ENCODE data around the gene MSI2. TPM values are rescaled to one million over a fixed set of nuclear protein-coding genes. Genes with fewer than 3 reads are reported as not detected.

MSI2 gene
- total and polyA plus RNA-seq, 2 experiments from 2014 or later: 4.3 to 17.9 TPM

GRCh38 chr17:57559226-57559625, 302.9 kb downstream of the MSI2 start:
- no peaks in the 10 kb centered on the region for H4K20me1 ChIP-seq (ENCODE audit: insufficient read depth)
- TF ChIP-seq EZH2phosphoT487 (IDR thresholded peaks at IDR 0.05; ENCODE audit: insufficient read depth, low read depth): no peak
- no peak for TF ChIP-seq EZH2 (IDR thresholded peaks at IDR 0.05; ENCODE audit: insufficient read depth, poor library complexity, severe bottlenecking)
- no peaks in the 10 kb centered on the region for H3K9me3 ChIP-seq (ENCODE audit: low read depth)
- H3K27me3 ChIP-seq (replicated peaks; ENCODE audit: insufficient read depth): no peaks in the 10 kb centered on the region
- WGBS, 2 experiments (ENCODE audit: low coverage in 1 of 2, low lambda C conversion rate in 2 of 2, missing lambda C conversion rate in 2 of 2): 76 to 81% methylated on average over 7 of the region's 7 CpGs
- H3K79me2 ChIP-seq (ENCODE audit: insufficient read depth): no peaks in the 10 kb centered on the region
- H2AFZ ChIP-seq: no peak overlapping the region
- H3K4me1 ChIP-seq (ENCODE audit: insufficient read depth): peaks cover 9% of the 10 kb centered on the region
- no peak overlapping the region for H3K4me2 ChIP-seq (ENCODE audit: unreplicated experiment)
- in situ Hi-C loops (cut with MboI): no loop called here
- no peak overlapping the region for H3K4me3 ChIP-seq
- no peaks in the 10 kb centered on the region for H3K36me3 ChIP-seq (ENCODE audit: low read depth)
- H3K9ac ChIP-seq: no peak overlapping the region
- H3K27ac ChIP-seq: no peak overlapping the region
- H3F3A ChIP-seq (ENCODE audit: insufficient read depth): no peaks in the 10 kb centered on the region
- H3K9me2 ChIP-seq (ENCODE audit: insufficient read depth): no peaks in the 10 kb centered on the region
- DNase-seq: no peak

GRCh38 chr17:57559634-57560318, 303.5 kb downstream of the MSI2 start:
- Histone ChIP-seq H3K27me3 (replicated peaks; ENCODE audit: insufficient read depth) (no peaks in the 10 kb centered on the region), H3K4me2 (ENCODE audit: unreplicated experiment) (no peak overlapping the region), H3K79me2 (ENCODE audit: insufficient read depth) (no peaks in the 10 kb centered on the region), H3K27ac (no peak overlapping the region), H3K4me3 (no peak overlapping the region), H3K9ac (no peak overlapping the region), H3K36me3 (ENCODE audit: low read depth) (no peaks in the 10 kb centered on the region), H3K4me1 (ENCODE audit: insufficient read depth) (peaks cover 9% of the 10 kb centered on the region), H2AFZ (no peak overlapping the region), H3K9me3 (ENCODE audit: low read depth) (no peaks in the 10 kb centered on the region), H3F3A (ENCODE audit: insufficient read depth) (no peaks in the 10 kb centered on the region), H4K20me1 (ENCODE audit: insufficient read depth) (no peaks in the 10 kb centered on the region), H3K9me2 (ENCODE audit: insufficient read depth) (no peaks in the 10 kb centered on the region)
- DNase-seq: no peak
- 35 to 36% methylated on average over 14 of the region's 14 CpGs for WGBS, 2 experiments (ENCODE audit: low coverage in 1 of 2, low lambda C conversion rate in 2 of 2, missing lambda C conversion rate in 2 of 2)
- TF ChIP-seq EZH2phosphoT487 (IDR thresholded peaks at IDR 0.05; ENCODE audit: insufficient read depth, low read depth) (no peak), EZH2 (IDR thresholded peaks at IDR 0.05; ENCODE audit: insufficient read depth, poor library complexity, severe bottlenecking) (no peak)
- in situ Hi-C loops (cut with MboI): no loop called here

GRCh38 chr17:57560319-57560705, 304.0 kb downstream of the MSI2 start:
- Histone ChIP-seq H3K4me3 (no peak overlapping the region), H3K36me3 (ENCODE audit: low read depth) (no peaks in the 10 kb centered on the region), H3K79me2 (ENCODE audit: insufficient read depth) (no peaks in the 10 kb centered on the region), H2AFZ (no peak overlapping the region), H3K4me2 (ENCODE audit: unreplicated experiment) (no peak overlapping the region), H3K4me1 (ENCODE audit: insufficient read depth) (peaks cover 9% of the 10 kb centered on the region), H3K27me3 (replicated peaks; ENCODE audit: insufficient read depth) (no peaks in the 10 kb centered on the region), H3K27ac (no peak overlapping the region), H3F3A (ENCODE audit: insufficient read depth) (no peaks in the 10 kb centered on the region), H3K9ac (no peak overlapping the region), H3K9me2 (ENCODE audit: insufficient read depth) (no peaks in the 10 kb centered on the region), H3K9me3 (ENCODE audit: low read depth) (no peaks in the 10 kb centered on the region), H4K20me1 (ENCODE audit: insufficient read depth) (no peaks in the 10 kb centered on the region)
- WGBS, 2 experiments (ENCODE audit: low coverage in 1 of 2, low lambda C conversion rate in 2 of 2, missing lambda C conversion rate in 2 of 2): 53 to 57% methylated on average over 4 of the region's 4 CpGs
- no peak for DNase-seq
- in situ Hi-C loops (cut with MboI): no loop called here
- TF ChIP-seq EZH2 (IDR thresholded peaks at IDR 0.05; ENCODE audit: insufficient read depth, poor library complexity, severe bottlenecking) (no peak), EZH2phosphoT487 (IDR thresholded peaks at IDR 0.05; ENCODE audit: insufficient read depth, low read depth) (no peak)

GRCh38 chr17:57561072-57561861, 304.9 kb downstream of the MSI2 start:
- in situ Hi-C loops (cut with MboI): no loop called here
- H3K4me3 ChIP-seq: no peak overlapping the region
- H3K27ac ChIP-seq: no peak overlapping the region
- no peak for DNase-seq
- peaks cover 9% of the 10 kb centered on the region for H3K4me1 ChIP-seq (ENCODE audit: insufficient read depth)
- H3K9me3 ChIP-seq (ENCODE audit: low read depth): no peaks in the 10 kb centered on the region
- no peak overlapping the region for H2AFZ ChIP-seq
- H3F3A ChIP-seq (ENCODE audit: insufficient read depth): no peaks in the 10 kb centered on the region
- 95 to 97% methylated on average over 12 of the region's 12 CpGs for WGBS, 2 experiments (ENCODE audit: low coverage in 1 of 2, low lambda C conversion rate in 2 of 2, missing lambda C conversion rate in 2 of 2)
- H3K4me2 ChIP-seq (ENCODE audit: unreplicated experiment): no peak overlapping the region
- H3K27me3 ChIP-seq (replicated peaks; ENCODE audit: insufficient read depth): no peaks in the 10 kb centered on the region
- H3K79me2 ChIP-seq (ENCODE audit: insufficient read depth): no peaks in the 10 kb centered on the region
- no peaks in the 10 kb centered on the region for H3K9me2 ChIP-seq (ENCODE audit: insufficient read depth)
- no peaks in the 10 kb centered on the region for H4K20me1 ChIP-seq (ENCODE audit: insufficient read depth)
- no peak overlapping the region for H3K9ac ChIP-seq
- TF ChIP-seq EZH2 (IDR thresholded peaks at IDR 0.05; ENCODE audit: insufficient read depth, poor library complexity, severe bottlenecking) (no peak), EZH2phosphoT487 (IDR thresholded peaks at IDR 0.05; ENCODE audit: insufficient read depth, low read depth) (no peak)
- H3K36me3 ChIP-seq (ENCODE audit: low read depth): no peaks in the 10 kb centered on the region

Data from GM23248 (cell line).